ENCODE data around the gene ZIC1. TPM values are rescaled to one million over a fixed set of nuclear protein-coding genes. Genes with fewer than 3 reads are reported as not detected.

ZIC1 gene
- total RNA-seq, 1 experiment from 2014 or later, result not detected

GRCh38 chr3:147423537-147423797, 14.3 kb downstream of the ZIC1 start:
- H3K9ac ChIP-seq (ENCODE audit: extremely low read depth, insufficient read length, low read length), result no peak overlapping the region

More at GRCh38 chr3:147423537-147423797, 14.3 kb downstream of the ZIC1 start:
- Mint-ChIP-seq H3K27ac (no peak overlapping the region), H3K27me3 (ENCODE audit: low read depth) (peaks cover 95% of the 10 kb centered on the region), H3K4me1 (peaks cover 35 to 52% of the 10 kb centered on the region in 2 experiments), H3K4me3 (peak overlapping the region; percentile 23 to 84; a peak in 4 of 5 replicates), H3K9me3 (no peaks in the 10 kb centered on the region; a peak in 2 of 5 replicates), H3K36me3 (ENCODE audit: insufficient read depth in 1 of 3, low read depth in 3 of 3) (no peaks in the 10 kb centered on the region; a peak in 1 of 7 replicates)
- Histone ChIP-seq H2BK12ac (ENCODE audit: insufficient read length, low read depth, low read length) (no peak overlapping the region), H4K91ac (ENCODE audit: insufficient read length, low read depth, low read length) (no peak overlapping the region), H2BK15ac (ENCODE audit: low read depth, low read length) (no peak overlapping the region), H3K27ac (ENCODE audit: insufficient read length, low read depth, low read length) (no peak overlapping the region), H3K18ac (ENCODE audit: insufficient read length, low read depth, low read length) (no peak overlapping the region), H3K23ac (ENCODE audit: insufficient read length, low read depth, low read length) (no peak overlapping the region), H3K56ac (ENCODE audit: insufficient read length, low read depth, low read length) (no peak overlapping the region), H3K4me2 (ENCODE audit: insufficient read depth, insufficient read length, low read length) (peak overlapping the region; percentile 49), H3K23me2 (ENCODE audit: insufficient read length, low read depth, low read length, poor library complexity, severe bottlenecking) (peaks cover 22% of the 10 kb centered on the region), H2AK5ac (ENCODE audit: insufficient read length, low read length) (no peak overlapping the region), H2AFZ (ENCODE audit: low read length) (no peak overlapping the region), H2BK120ac (ENCODE audit: low read depth, low read length, poor library complexity, severe bottlenecking) (no peak overlapping the region), H4K5ac (ENCODE audit: insufficient read length, low read depth, low read length) (no peak overlapping the region), H3K79me2 (ENCODE audit: insufficient read depth, low read length) (no peaks in the 10 kb centered on the region), H3K9me3 (ENCODE audit: control insufficient read depth, low read depth, low read length) (no peaks in the 10 kb centered on the region), H2BK5ac (ENCODE audit: insufficient read length, low read length) (no peak overlapping the region), H3K79me1 (ENCODE audit: insufficient read depth, low read depth, low read length, poor library complexity, severe bottlenecking) (no peaks in the 10 kb centered on the region), H2BK20ac (ENCODE audit: low read depth, low read length, poor library complexity, severe bottlenecking) (no peak overlapping the region), H3K27me3 (ENCODE audit: insufficient read depth, low read length) (peaks cover 62% of the 10 kb centered on the region), H4K20me1 (ENCODE audit: control insufficient read depth, insufficient read depth, insufficient read length) (no peaks in the 10 kb centered on the region), H3K4me1 (ENCODE audit: insufficient read depth, low read length) (peaks cover 5% of the 10 kb centered on the region; the same call in 1 of the 2 replicates), H3T11ph (ENCODE audit: low read length) (no peak overlapping the region), H4K8ac (replicated peaks; ENCODE audit: insufficient read length, low read depth, low read length) (no peak overlapping the region), H3K14ac (ENCODE audit: insufficient read depth, low read length) (no peak overlapping the region), H3K4ac (ENCODE audit: low read depth, low read length) (no peak overlapping the region)
- no CpG with 5 or more reads among the region's 3 CpGs for WGBS (ENCODE audit: extremely low coverage, insufficient read length, low lambda C conversion rate)
- DNase-seq, result no peak
- no peak for TF ChIP-seq CTCF (conservative IDR thresholded peaks at IDR 0.05)
